Cardiac fibroblast (primary cell): ENCODE results near the gene ITK.

Experiments used
- DNase-seq, 2 donors: peaks; one replicate each; pipeline versions ENCODE4 v3.0.0 to v3.0.0-alpha.2; 2010; ENCODE audit warnings: low read depth in 2 of 2
- H3K4me3 ChIP-seq, 2 donors: replicated peaks in 1 of 2; 1 replicate in 1 of 2; 2 replicates in 1 of 2; pipeline ENCODE4 v1.5.1; 2011; ENCODE audit warnings: low read depth in 2 of 2, low read length in 2 of 2, mild to moderate bottlenecking in 2 of 2, moderate library complexity in 1 of 2
- TF ChIP-seq, protein P1 (sequence below): IDR thresholded peaks from one replicate; pipeline ENCODE4 v1.5.1; 2011; ENCODE audit warnings: low read depth, mild to moderate bottlenecking, low read length, inconsistent platforms

ITK gene

DNA sequence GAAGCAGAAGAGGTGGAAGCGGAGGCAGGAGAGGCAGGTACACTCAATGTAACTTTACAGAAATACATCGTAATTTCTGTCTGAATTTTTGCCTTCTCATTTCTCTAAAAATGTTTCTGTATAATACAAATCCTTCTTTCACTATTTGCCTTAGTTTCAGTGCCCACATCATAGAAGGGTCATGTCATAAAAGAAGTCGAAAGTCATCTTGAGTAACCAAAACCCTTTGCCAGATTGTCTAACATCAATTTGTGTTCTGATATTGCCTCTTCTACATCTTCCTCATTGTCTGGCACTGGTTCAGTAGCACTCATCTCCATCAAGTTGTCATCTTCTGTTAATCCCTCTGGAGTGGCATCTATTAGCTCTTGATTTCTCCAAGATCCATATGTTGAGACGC lies 79.1 kb downstream of the ITK start:
- DNase-seq, result no peak
- TF ChIP-seq, protein P1, sequence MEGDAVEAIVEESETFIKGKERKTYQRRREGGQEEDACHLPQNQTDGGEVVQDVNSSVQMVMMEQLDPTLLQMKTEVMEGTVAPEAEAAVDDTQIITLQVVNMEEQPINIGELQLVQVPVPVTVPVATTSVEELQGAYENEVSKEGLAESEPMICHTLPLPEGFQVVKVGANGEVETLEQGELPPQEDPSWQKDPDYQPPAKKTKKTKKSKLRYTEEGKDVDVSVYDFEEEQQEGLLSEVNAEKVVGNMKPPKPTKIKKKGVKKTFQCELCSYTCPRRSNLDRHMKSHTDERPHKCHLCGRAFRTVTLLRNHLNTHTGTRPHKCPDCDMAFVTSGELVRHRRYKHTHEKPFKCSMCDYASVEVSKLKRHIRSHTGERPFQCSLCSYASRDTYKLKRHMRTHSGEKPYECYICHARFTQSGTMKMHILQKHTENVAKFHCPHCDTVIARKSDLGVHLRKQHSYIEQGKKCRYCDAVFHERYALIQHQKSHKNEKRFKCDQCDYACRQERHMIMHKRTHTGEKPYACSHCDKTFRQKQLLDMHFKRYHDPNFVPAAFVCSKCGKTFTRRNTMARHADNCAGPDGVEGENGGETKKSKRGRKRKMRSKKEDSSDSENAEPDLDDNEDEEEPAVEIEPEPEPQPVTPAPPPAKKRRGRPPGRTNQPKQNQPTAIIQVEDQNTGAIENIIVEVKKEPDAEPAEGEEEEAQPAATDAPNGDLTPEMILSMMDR, result no peak
- no peak overlapping the region for H3K4me3 ChIP-seq

DNA sequence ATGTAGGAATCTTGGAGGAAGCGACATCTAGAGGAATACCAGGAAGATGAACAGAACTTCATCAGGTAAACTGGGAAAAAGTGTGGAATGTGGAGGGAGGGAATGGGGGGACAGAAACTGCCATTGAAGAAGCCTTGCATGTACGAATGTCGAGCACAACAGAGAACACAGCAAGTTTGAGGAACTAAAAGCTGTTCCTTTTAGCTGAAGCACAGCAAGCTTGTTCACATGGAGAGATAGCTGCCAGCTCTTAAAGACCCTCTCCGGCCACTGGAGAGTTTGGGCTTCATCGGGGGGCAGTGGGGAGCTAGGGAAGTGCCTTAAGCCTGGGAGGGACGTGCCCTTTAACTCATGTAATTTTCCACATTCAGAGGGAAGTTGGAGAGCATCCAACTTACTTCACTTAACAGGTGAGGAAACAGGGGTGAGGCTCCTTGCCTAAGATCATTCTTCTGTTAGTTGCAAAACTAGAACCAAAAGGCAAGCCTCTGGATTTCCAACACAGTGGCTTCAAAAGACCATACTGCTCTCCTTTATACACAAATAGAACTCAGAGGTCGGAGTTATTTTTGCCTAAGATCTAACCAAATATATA lies 83.0 kb downstream of the ITK start:
- no peak for DNase-seq
- no peak overlapping the region for H3K4me3 ChIP-seq

DNA sequence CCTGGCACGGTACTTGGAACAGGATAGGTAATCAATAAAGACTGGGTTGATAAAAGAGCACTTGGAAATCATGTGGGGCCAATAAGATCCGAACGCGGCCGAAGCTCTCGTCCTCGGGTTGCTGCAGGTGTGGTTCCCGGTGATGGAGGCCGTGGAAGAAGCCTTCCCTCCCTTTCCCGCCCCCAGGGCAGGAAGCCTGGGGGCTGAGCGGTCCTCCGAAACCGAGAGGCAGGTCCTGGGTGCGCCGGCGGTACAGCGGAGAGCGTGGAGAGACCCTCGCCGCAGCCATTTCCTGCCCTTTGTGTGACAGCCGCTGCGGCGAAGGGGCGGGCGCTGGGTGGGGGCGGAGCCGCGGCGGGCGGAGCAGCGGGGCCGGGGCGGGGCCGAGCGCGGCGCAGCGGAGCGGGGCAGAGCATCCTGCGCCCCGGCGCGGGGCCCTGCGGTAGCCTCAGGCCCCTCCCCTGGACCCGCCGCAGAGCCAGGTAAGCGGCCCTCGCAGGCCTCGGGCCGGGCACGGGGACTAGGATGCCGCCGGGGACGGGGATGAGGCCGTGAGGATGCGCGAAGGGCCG lies 85.2 kb downstream of the ITK start, which contains the start of gene CYFIP2:
CYFIP2 (plus strand) TSS at position 410 of the 572 bp plus-strand sequence. CDS start 19,239 bp downstream, outside the sequence.
- TF ChIP-seq, protein P1, result no peak
- H3K4me3 ChIP-seq, result peak within 1 kb of the TSS; percentile 49 to 58
- DNase-seq, result no peak

More for the DNA sequence above, 83.0 kb downstream of the ITK start:
- TF ChIP-seq, protein P1, result no peak

DNA sequence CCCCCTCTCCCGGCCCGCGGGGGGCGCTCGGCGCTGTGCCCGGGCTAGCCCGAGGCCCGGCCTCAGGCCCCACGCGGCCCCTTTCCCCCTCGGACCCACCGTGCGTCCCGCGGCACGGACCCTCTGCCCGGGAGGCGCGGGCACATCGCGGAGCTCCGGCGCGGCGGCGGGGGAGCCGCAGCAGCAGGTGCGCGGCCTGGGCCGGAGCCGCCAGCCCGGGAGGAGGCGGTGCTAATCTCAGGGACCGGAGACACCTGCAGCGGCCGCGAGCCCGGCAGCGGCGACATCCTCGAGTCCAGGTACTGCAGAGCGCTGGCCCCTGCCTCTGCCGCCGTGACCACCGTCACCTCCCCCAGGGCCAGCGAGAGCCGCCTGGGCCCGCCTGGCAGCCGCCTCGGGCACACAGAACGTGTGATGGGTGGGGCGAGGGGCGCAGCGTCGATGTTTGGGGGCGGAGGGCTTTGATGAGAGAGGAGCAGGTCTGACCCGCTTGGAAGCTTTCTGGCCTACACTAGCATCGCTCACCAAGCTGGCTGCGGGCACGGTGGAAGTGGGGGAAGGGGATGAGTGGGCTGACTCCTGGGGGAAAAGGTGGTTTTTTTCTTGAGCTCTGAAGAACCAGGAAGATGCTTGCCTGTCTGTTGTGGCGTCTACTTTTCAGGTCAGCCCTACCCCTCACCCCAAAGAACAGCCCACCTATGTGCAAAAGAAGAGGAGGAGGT lies 85.8 kb downstream of the ITK start:
- TF ChIP-seq, protein P1, result no peak
- no peak for DNase-seq
- peak overlapping the region; percentile 24 to 58 for H3K4me3 ChIP-seq

DNA sequence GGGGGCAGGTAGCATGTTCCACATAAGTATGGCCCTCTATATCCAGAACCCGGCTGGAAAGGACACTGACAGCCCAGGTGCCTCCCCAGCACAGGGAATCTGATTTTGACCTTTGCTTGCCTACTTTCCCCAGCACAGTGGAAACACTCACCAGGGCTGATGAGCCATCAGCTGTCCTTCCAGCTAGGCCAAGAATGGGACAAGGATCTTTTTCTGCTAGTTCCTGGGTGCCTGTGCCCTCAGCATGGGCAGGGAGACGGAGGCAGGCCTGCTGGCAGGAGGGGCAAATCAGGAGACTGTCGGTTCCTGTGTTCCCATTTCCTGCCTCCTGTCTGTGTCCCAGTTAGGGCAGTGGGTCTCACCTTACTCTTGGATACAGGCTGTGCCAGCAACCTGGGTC lies 86.4 kb downstream of the ITK start:
- no peak overlapping the region for H3K4me3 ChIP-seq
- DNase-seq, result no peak
- TF ChIP-seq, protein P1, result no peak

DNA sequence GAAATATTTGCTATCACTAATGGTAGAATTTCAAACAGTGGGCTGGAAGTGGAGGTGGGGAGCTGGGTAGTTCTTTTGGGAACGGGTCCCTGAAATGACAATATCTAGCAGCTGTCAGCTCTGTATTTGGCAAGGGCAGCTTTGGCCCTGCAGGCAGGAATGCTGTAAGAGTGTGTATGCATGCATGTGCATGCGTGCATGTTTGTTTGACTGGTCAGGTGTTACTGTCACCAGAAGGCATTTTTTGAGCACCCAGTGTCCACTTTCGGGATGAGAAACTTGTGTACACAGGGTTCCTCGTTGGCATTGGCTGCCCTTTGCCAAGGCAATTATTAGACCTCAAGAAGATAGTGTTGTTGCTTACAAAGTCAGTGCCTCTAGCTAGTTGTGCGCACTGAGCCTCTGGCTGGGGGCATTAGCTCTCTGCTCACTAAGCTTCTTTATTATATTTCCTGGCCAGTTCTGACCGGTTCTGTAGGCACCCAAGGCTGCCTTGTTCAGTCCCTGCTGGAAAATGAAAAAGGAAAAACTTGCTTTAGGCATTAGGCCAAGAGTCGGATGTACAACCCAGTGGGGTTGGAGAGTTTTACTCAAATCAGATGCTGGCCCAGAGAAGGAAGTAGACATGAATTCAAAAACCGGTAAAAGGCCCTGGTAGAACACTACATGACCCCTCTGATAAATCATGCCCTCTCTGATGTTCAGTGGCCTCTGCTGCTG lies 87.3 kb downstream of the ITK start:
- no peak overlapping the region for H3K4me3 ChIP-seq
- DNase-seq, result no peak
- TF ChIP-seq, protein P1, result no peak
